ENCODE results near the gene SALL1.

SALL1 gene

DNA sequence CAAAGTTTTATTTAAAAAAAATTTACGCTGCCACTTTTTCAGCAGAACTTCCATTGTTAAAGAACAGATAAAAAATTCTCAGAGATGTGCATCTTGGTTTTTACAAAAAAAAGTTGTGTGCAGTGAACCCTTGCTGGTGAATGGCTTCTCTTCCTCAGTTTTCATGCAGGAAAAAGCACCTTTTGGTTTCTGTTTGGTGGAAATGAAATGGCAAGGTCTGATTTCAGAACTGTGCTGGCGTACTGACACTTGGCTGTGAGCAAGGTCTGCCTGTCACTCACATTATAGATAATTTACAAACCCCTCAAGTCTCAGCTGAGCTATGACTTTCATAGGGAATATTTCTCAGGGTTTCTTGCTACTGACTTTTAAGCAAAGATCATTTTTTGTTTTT is 5.7 kb upstream of the SALL1 start:
- DNase-seq (ENCODE audit: low spot score) = no peak

DNA sequence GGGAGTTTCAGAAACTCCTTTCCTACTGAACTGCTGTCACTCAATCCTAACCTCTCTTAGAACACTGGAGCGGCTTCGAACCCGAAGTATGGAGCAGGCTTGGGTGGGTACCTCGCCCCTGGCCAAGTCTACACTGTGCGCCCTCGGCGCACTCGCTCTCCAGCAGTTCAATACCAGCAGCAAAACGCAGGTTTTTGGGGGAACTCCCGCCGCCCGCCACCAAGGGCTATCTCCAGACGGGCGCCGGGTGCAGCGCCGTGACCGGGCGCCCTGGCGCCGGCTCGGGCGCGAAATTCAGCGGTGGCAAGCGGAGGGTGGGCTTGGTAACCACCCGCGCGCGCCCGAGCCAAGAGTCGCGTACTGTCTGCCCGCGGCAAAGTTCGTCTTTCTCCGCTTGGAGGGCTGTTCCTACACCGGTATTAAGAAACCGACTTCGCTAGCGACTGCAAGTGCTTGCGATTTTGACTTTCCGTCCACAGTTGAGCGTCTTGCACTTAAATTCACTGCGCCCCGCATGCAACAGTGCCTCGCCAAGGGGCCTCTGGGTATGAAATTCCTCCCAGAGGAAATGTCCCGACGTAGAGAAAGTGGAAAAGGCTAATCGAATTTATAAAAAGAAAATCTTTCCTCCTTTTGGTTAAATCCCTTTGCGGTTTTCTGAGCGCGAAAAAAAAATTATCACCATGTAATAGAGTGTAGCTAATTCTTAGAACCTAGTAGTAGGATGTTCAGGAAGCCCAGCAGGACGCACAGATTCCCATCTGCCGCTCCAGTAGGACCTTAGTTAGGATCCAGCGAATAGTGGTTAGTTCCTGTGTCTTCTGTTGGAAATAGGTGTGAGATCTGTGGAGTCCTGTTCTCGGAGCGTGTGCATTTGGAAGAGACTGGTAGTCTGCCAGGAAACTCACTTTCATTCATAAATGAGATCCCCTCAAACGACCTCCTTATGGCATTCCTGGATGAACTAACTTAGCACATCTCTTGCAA is 5.0 kb upstream of the SALL1 start:
- no peak for DNase-seq (ENCODE audit: low spot score)

DNA sequence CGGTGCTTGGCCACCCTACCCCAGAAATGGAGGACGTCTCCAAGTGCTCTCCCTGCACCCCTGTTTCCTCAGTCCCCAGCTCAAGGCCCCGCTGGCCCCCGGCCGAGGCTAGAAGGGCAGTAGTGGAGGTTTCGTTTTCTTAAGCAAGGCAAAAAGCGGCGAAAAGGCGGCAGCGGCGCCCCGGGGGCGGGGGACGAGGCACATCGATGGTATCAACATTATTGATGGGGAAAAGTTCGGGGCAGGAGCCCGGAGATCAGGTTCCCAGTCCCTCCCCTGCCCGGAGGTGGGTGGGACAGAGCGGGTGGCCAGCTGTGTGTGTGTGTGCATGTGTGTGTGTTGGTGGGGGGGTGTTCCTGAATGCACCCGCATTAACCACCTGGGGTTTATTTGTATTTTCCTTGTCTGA is 4.1 kb upstream of the SALL1 start:
- no peak for DNase-seq (ENCODE audit: low spot score)

DNA sequence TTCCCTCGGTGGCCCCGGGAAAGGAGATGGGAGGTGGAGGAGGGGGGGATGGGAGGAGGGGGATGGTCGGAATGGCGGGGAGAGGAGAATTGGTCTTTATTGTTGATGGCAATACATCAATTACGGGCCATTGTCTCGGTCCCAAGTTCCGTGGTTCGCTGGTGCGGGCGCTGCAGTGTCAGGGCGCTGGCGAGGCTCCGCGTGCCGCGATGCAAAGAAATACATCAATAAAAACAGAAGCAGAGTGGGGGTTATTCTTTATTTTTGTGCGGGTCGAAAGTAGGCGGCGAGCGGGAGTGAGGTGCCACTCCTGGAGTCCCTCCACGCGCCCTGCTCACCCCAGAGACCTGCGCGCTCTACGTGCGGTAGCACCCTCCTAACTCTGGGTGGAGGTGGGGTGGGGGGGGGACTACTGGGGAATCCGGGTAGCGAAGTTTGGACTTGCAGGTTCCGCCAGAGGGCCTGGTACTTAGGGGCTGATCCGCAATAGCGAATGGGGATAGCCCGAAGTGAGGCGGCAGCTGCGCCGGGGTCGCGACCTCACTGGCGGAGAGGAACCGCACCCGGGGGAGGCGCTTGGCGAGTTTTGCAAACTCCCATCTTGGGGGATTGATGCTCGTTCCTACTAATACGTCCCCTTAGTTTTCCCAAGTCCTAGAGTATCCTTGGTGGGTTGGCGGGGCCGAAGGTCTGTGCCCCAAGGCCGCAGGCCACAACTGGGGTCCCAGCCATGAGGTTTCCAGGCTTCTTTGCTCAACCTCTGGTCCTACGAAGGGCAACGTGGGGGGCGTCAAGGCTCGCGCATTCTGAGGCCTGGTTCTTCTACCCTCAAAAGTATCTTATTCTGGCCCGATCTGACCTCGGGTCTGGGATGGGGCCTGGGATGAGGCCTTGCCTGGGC is 3.5 kb upstream of the SALL1 start:
- DNase-seq (ENCODE audit: low spot score) = no peak

DNA sequence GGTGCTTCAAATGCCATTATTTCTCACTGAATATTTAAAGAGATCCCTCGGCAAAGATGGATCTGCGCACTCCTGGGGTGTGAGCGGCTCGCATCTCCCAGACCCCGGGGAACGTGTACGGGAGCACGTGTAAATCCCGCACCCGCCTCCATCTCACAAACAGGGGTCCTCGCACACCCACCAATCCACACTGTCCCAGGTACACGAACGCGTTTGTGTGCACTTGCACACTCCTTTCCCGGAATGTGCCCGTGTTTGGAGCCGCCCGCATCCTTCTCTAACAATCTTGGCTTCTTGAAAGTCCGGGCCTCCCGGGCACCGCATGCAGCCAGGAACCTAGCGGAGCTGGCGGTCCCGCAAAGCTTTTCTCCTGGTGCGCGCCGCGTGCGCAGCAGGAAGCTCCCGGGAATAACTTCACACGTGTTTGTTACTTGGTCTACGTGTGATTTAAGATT is 2.5 kb upstream of the SALL1 start:
- no peak for DNase-seq (ENCODE audit: low spot score)

GRCh38 chr16:51152691-51153576 is 1.9 kb upstream of the SALL1 start:
- DNase-seq (ENCODE audit: low spot score) = no peak

DNA sequence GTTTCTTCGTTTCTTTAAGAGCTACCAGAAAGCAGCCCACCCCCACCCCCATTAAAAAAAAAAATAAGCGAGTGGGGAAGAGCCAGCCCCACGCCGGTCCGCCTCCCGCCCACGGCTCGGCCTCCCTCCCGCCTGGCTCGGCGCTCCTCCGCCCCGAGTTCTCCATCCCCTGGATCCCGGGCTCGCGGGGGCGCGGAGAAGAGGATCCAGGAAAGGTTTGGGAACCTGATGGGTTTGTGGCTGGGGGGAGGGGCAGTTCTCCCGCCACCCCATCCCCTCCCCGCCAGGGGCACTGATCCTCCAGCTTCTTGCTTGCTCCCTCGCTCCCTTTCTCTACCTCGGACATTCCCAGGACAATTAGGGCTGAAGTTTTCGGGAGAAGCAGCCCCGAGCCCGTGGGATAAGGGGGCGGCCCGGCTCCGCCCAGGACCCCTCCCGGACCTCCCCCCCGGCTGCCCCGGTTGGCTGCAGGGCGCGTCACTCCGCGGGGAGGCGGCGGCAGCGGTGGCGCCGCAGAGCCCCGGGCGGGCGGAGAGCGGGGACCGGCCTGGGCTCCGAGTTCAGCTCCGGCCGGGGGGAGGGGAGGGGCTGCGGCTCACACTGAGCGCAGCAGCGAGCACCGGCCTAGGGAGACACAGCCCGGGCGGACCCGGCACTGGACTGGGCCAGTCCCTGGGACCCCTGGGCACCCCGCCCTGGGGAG is 1.0 kb upstream of the SALL1 start:
- DNase-seq (ENCODE audit: low spot score) = no peak

- no peak for DNase-seq (ENCODE audit: low spot score)
These were observed 428 bp upstream of the SALL1 start for GRCh38 chr16:51151435-51151960.

DNA sequence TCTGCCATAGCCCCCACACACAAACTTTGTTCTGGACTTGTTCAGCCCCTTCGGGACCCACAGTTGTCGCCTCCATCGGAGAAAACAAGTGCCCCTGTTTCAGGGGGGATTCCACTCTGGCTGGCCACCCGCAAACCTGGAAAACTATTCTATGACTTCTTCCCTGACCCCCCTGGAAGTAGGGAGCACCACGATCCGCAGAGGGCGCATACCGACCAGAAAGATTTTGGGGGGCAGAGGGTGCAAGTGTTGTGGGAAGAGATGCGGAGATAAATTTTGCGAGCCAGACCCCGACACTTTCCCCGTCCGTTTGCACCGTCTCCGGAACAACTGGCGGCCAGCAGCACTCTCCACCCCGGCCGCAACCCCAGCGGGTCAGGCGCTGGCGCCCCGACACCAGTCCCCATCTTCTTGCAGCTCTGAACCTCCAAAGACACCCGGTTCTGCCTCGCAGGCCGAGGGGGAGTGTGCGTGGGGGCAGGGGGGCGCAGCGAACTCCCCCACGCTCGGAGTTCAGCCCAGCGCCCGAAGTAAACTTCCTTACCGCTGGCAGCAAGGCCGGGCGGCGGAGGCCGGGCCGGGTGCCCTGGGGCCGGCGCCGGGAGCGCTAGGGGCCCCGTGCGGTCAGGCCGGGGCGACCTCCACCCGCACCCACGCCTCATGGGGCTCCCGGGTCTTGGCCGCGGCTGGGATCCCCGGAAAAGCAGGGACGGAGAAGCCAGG is 744 bp downstream of the SALL1 start:
- DNase-seq (ENCODE audit: low spot score) = no peak

DNA sequence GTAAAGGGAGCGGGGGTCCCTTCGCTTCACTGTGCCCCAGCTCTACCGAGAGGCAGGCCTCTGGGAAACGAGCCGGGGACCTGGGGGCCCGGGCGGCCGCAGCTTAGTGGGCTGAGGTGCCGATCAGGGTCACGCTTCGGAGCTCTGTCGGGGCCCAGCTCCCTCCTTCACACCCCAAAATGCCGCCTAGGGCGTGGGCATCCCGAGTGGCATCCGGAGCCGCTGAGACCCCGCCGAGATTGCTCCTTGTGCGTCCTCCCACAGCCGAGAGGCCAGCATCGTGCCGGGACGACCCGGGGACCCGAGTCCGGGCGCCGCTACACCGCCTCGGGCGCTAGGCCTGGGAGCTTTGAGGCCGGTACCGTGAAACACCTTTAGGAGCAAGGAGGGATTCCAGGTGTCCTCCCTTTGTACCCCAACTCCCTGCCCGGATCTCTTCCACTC is 1.3 kb downstream of the SALL1 start:
- no peak for DNase-seq (ENCODE audit: low spot score)

- no peak for DNase-seq (ENCODE audit: low spot score)
These were observed 1.8 kb downstream of the SALL1 start for GRCh38 chr16:51149251-51149661.

DNA sequence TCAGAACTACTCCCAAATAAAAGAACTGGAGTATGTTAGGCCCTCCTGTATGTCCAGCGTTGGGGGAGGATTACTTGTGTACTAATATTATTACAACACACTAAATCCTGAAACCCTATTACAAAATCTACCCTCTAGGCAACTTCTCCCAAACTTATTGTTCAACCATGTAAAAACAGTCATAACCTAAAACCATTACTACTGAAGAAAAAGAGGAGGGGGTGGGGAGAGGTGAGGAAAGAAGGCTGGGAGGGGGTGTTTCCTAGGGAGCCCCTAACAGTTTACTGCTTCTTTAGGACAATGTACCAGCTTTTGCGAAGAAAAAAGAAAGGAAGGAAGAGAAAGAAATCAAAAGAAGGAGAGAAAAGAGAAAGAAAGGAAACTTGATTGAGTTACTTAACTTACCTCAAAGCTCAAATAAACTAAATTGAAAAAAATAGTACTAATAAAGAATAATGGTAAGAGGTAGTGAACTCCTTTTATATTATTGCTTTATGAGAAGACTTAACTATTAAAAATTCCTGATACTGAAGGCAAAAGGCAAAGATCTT is 2.3 kb downstream of the SALL1 start:
- no peak for DNase-seq (ENCODE audit: low spot score)

GRCh38 chr16:51147776-51148677 is 3.0 kb downstream of the SALL1 start:
- DNase-seq (ENCODE audit: low spot score) = no peak

- DNase-seq (ENCODE audit: low spot score) = no peak
These were observed 4.7 kb downstream of the SALL1 start for GRCh38 chr16:51146256-51146924.

GRCh38 chr16:51144203-51144602 is 6.9 kb downstream of the SALL1 start:
- no peak for DNase-seq (ENCODE audit: low spot score)

DNA sequence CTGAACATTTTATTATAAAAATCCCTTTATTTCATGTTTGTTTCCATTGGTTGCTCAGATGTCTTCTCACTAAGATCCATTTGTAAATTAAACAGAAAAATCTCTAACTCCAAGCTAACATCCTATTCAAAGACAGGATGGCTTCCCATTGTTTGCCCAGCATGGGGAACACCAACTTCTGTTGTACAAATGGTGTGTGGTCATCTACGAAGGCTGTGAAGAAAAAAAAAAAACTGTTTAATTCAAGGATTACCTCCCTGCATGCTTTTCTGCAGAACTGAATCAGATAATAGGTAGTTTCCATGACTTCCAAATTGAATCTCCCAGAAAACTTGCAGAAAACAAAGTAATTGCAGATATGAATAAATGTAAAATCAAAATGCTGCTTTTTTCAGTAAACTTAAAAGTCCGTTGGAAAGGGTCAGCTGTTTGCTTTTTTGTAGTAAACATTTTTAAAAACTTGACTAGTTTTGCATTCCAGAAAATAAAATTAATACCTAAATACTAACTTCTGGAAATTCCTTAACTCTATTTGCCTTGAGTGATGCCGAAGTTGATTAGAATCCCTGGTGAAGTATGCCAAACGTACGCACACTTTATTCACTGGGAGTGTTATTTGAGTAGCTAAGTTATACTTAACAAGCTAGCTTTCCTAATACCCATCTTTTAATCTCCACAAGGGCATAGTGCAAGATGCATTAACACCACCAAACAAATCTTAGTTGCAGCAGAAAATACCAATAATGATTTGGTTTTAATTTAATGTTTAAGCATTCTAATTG is 7.7 kb downstream of the SALL1 start:
- DNase-seq (ENCODE audit: low spot score) = no peak

DNA sequence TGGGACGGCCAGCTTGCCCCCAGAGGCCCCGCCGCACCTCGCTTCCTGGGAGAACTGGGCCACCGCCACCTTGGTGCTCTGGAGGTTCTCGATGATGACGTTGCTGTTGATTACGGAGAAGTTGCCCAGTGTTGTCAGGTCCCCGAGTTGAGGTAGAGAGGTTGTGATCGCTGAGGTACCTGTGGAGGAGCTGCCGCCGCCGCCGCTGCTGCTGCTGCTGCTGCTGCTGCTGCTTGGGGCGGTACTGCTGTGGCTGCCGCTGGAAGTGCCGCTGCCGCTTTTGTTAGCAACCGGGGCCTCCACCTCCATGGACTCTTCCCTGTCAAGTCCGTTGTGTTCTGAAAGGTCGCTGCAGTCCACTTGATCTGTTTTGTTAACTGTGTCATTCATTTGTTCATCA is 9.5 kb downstream of the SALL1 start:
- no peak for DNase-seq (ENCODE audit: low spot score)
